Activated naive CD4-positive, alpha-beta T cell treated with anti-CD3 and anti-CD28 coated beads, Interleukin-2, amount 50 U/mL, for 72 hours (primary cell): ENCODE measurements around the gene ZFAND2B. TPM values are rescaled to one million over a fixed set of nuclear protein-coding genes. Genes with fewer than 3 reads are reported as not detected.

Experiments used
- ATAC-seq, 2 donors: fragments of 150-1000 bp; cut with Tn5 transposase; 2 replicates each; pipeline ENCODE4 v1.10.0; 2021; ENCODE audit warnings: mild to moderate bottlenecking in 2 of 2, moderate library complexity in 2 of 2
- DNase-seq, 2 donors: peaks; one replicate each; pipeline ENCODE4 v3.0.0; 2021 to 2022; ENCODE audit warnings: low spot score in 2 of 2
- H3K27ac Mint-ChIP-seq, 2 donors: one replicate each; pipeline ENCODE4 v1.8.0; 2022; ENCODE audit warnings: mild to moderate bottlenecking in 2 of 2, mixed read lengths in 2 of 2
- H3K36me3 Mint-ChIP-seq, 2 donors: one replicate each; pipeline ENCODE4 v1.8.0; 2022; ENCODE audit warnings: mixed read lengths in 2 of 2
- H3K9me3 Mint-ChIP-seq, 2 donors: one replicate each; pipeline ENCODE4 v1.8.0; 2022; ENCODE audit warnings: mixed read lengths in 2 of 2
- total RNA-seq, 2 donors: library from RNA; stranded (reverse); gene quantifications; one replicate each; pipeline ENCODE4 v1.2.3, GENCODE V29; 2022

Gene ZFAND2B
- total RNA-seq, 2 donors from 2014 or later: 25.6 to 66.5 TPM

GRCh38 chr2:219209236-219210195 lies 2.9 kb downstream of the ZFAND2B start:
- DNase-seq (no peak), ATAC-seq (no peak)
- H3K27ac Mint-ChIP-seq: peak overlapping the region; percentile 72 to 77
- H3K9me3 Mint-ChIP-seq: peaks cover 0 to 2% of the 10 kb centered on the region in 2 donors
- H3K36me3 Mint-ChIP-seq: peaks cover 4 to 30% of the 10 kb centered on the region in 2 donors

GRCh38 chr2:219210196-219210885 lies 3.8 kb downstream of the ZFAND2B start:
- H3K27ac Mint-ChIP-seq: peak overlapping the region in 1 of 2 donors; percentile 74
- no peak for ATAC-seq
- H3K9me3 Mint-ChIP-seq: no peaks in the 10 kb centered on the region
- peaks cover 9 to 28% of the 10 kb centered on the region in 2 donors for H3K36me3 Mint-ChIP-seq
- DNase-seq: no peak

- Mint-ChIP-seq H3K9me3 (no peaks in the 10 kb centered on the region), H3K27ac (peak overlapping the region; percentile 70 to 82), H3K36me3 (peaks cover 9 to 28% of the 10 kb centered on the region in 2 donors)
- ATAC-seq (no peak), DNase-seq (no peak)
Observed at GRCh38 chr2:219210886-219211362, 4.3 kb downstream of the ZFAND2B start.

GRCh38 chr2:219213026-219213415 lies 6.4 kb downstream of the ZFAND2B start:
- Mint-ChIP-seq H3K27ac (no peak overlapping the region), H3K36me3 (peaks cover 9 to 34% of the 10 kb centered on the region in 2 donors), H3K9me3 (no peaks in the 10 kb centered on the region)
- ATAC-seq (no peak), DNase-seq (no peak)

- Mint-ChIP-seq H3K9me3 (no peaks in the 10 kb centered on the region), H3K27ac (no peak overlapping the region), H3K36me3 (peaks cover 9 to 34% of the 10 kb centered on the region in 2 donors)
- no peak for ATAC-seq
- no peak for DNase-seq
Observed at GRCh38 chr2:219213486-219214071, 7.0 kb downstream of the ZFAND2B start.

- H3K27ac Mint-ChIP-seq: peak overlapping the region; percentile 48 to 63
- no peaks in the 10 kb centered on the region for H3K9me3 Mint-ChIP-seq
- H3K36me3 Mint-ChIP-seq: peaks cover 9 to 35% of the 10 kb centered on the region in 2 donors
- DNase-seq (no peak), ATAC-seq (no peak)
Observed at GRCh38 chr2:219214141-219214540, 7.6 kb downstream of the ZFAND2B start.

- H3K36me3 Mint-ChIP-seq: peaks cover 15 to 41% of the 10 kb centered on the region in 2 donors
- H3K9me3 Mint-ChIP-seq: no peaks in the 10 kb centered on the region
- H3K27ac Mint-ChIP-seq: peak overlapping the region in 1 of 2 donors; percentile 48
- no peak for DNase-seq
- ATAC-seq: no peak
Observed at GRCh38 chr2:219214786-219215185, 8.2 kb downstream of the ZFAND2B start.

GRCh38 chr2:219215871-219216534 lies 9.4 kb downstream of the ZFAND2B start:
- no peak for ATAC-seq
- Mint-ChIP-seq H3K36me3 (peaks cover 15 to 42% of the 10 kb centered on the region in 2 donors), H3K9me3 (no peaks in the 10 kb centered on the region), H3K27ac (peak overlapping the region in 1 of 2 donors; percentile 65)
- no peak for DNase-seq

GRCh38 chr2:219216535-219216915 lies 9.9 kb downstream of the ZFAND2B start:
- ATAC-seq (no peak), DNase-seq (no peak)
- Mint-ChIP-seq H3K27ac (peak overlapping the region in 1 of 2 donors; percentile 36), H3K9me3 (no peaks in the 10 kb centered on the region), H3K36me3 (peaks cover 15 to 42% of the 10 kb centered on the region in 2 donors)

- DNase-seq (peak; percentile 25 to 64), ATAC-seq (peak; percentile 48 to 53)
- H3K36me3 Mint-ChIP-seq: peaks cover 16 to 26% of the 10 kb centered on the region in 2 donors
- no peaks in the 10 kb centered on the region for H3K9me3 Mint-ChIP-seq
- peak overlapping the region; percentile 82 to 83 for H3K27ac Mint-ChIP-seq
Observed at GRCh38 chr2:219218217-219218731, 11.7 kb downstream of the ZFAND2B start.

- peak; percentile 87 to 91 for DNase-seq
- Mint-ChIP-seq H3K36me3 (peaks cover 22 to 24% of the 10 kb centered on the region in 2 donors), H3K27ac (peak within 1 kb of the TSS; percentile 82 to 83), H3K9me3 (no peaks in the 10 kb centered on the region)
- ATAC-seq: peak; percentile 83 to 87
Observed at GRCh38 chr2:219218732-219219701, 12.4 kb downstream of the ZFAND2B start, which contains the start of gene ABCB6. Gene ABCB6, minus strand, starts transcription at chr2:219218958. Its CDS starts 285 bp downstream, at chr2:219218673.

GRCh38 chr2:219219784-219220532 lies 13.4 kb downstream of the ZFAND2B start:
- H3K27ac Mint-ChIP-seq: peak overlapping the region; percentile 37 to 61
- ATAC-seq (no peak), DNase-seq (no peak)

GRCh38 chr2:219220652-219221402 lies 14.2 kb downstream of the ZFAND2B start:
- ATAC-seq: no peak
- DNase-seq: no peak
- H3K36me3 Mint-ChIP-seq: peaks cover 23 to 29% of the 10 kb centered on the region in 2 donors
- H3K9me3 Mint-ChIP-seq: no peaks in the 10 kb centered on the region
- peak overlapping the region in 1 of 2 donors; percentile 61 for H3K27ac Mint-ChIP-seq

More at GRCh38 chr2:219219784-219220532, 13.4 kb downstream of the ZFAND2B start:
- Mint-ChIP-seq H3K36me3 (peaks cover 20 to 25% of the 10 kb centered on the region in 2 donors), H3K9me3 (no peaks in the 10 kb centered on the region)
